GM12878 (cell line): Measurements from ENCODE around the gene ABCA10. TPM values are rescaled to one million over a fixed set of nuclear protein-coding genes. Genes with fewer than 3 reads are reported as not detected.

Experiments used
- ATAC-seq: fragments of 200-7000 bp; cut with Tn5 transposase; 3 replicates; pipeline ENCODE4 v1.9.1; 2020; ENCODE audit warnings: mild to moderate bottlenecking, moderate library complexity
- BruUV-seq: library from RNA; stranded (reverse); fragments of 400-500 nt; replicated peaks from 2 replicates; lab custom pipeline; 2021; lab: Mats Ljungman, UMichigan
- CTCF ChIA-PET: fragments of 300-600 bp; sonication (Branson Sonifier 250); formaldehyde crosslinking; extraction: SDS; loops from one replicate; lab custom pipeline; 2021; ENCODE audit warnings: inconsistent platforms; lab: Yijun Ruan, JAX
- POLR2A ChIA-PET: fragments of 350-600 bp; formaldehyde crosslinking; extraction: SDS; loops from one replicate; lab custom pipeline; 2021; ENCODE audit warnings: inconsistent platforms; lab: Charles Lee
- RAD21 ChIA-PET: fragments of 300-600 bp; sonication (Branson Sonifier 250); formaldehyde crosslinking; loops from one replicate; lab custom pipeline; 2023; ENCODE audit warnings: antibody characterized with exemption; ENCODE audit not compliant: unreplicated experiment; lab: Charles Lee
- SMC1A ChIA-PET: fragments of 300-600 bp; sonication (Branson Sonifier 250); formaldehyde crosslinking; loops from one replicate; lab custom pipeline; 2023; ENCODE audit not compliant: unreplicated experiment, uncharacterized antibody; lab: Charles Lee
- DNase-seq: peaks from one replicate; pipeline ENCODE4 v3.0.0-alpha.2; 2011; ENCODE audit warnings: low read depth, low spot score
- FAIRE-seq: peaks from 3 replicates; lab custom pipeline; 2011; peaks lifted over from hg19 to GRCh38; lab: Jason Lieb, UNC
- H2AFZ ChIP-seq: 2 replicates; pipeline ENCODE4 v1.6.0; 2011; ENCODE audit warnings: low read depth, low read length, control low read depth; ENCODE audit not compliant: control insufficient read depth
- H3K27ac ChIP-seq: 2 replicates; pipeline ENCODE4 v1.5.1; 2011; ENCODE audit warnings: control low read depth; ENCODE audit not compliant: control insufficient read depth, insufficient read depth
- H3K27me3 ChIP-seq, 2 experiments: replicated peaks in 1 of 2; 2 replicates each; pipeline versions ENCODE4 v1.6.0 to v1.6.1; 2011; ENCODE audit warnings: low read length in 1 of 2; ENCODE audit not compliant: control insufficient read depth in 2 of 2, insufficient read depth in 2 of 2
- H3K36me3 ChIP-seq, 2 experiments: 2 replicates each; pipeline ENCODE4 v1.5.1; 2011; ENCODE audit warnings: low read length in 1 of 2; ENCODE audit not compliant: control insufficient read depth in 2 of 2, insufficient read depth in 2 of 2
- H3K4me1 ChIP-seq: 2 replicates; pipeline ENCODE4 v1.6.1; 2011; ENCODE audit warnings: mild to moderate bottlenecking, low read length, moderate library complexity, mixed read lengths; ENCODE audit not compliant: control insufficient read depth, insufficient read depth
- H3K4me2 ChIP-seq: 2 replicates; pipeline ENCODE4 v1.6.0; 2011; ENCODE audit warnings: control low read depth; ENCODE audit not compliant: control insufficient read depth, insufficient read depth
- H3K4me3 ChIP-seq: fragments of 200-600 bp; sonication (generic); 2 replicates; pipeline ENCODE4 v1.5.1; 2016
- H3K79me2 ChIP-seq: 2 replicates; pipeline ENCODE4 v1.6.0; 2011; ENCODE audit warnings: low read length; ENCODE audit not compliant: control insufficient read depth, insufficient read depth
- H3K9ac ChIP-seq: 2 replicates; pipeline ENCODE4 v1.8.0; 2011; ENCODE audit warnings: low read length, control low read depth, mixed read lengths; ENCODE audit not compliant: control insufficient read depth, insufficient read depth
- H3K9me3 ChIP-seq: replicated peaks from 3 replicates; pipeline ENCODE4 v1.5.1; 2011; ENCODE audit warnings: mild to moderate bottlenecking, low read length; ENCODE audit not compliant: control insufficient read depth, insufficient read depth
- H4K20me1 ChIP-seq: 2 replicates; pipeline ENCODE4 v1.6.0; 2011; ENCODE audit not compliant: control insufficient read depth, insufficient read depth
- ASH2L ChIP-seq: fragments of 300-600, 200-600 bp; sonication (generic); IDR thresholded peaks from 2 replicates; pipeline ENCODE4 v1.6.1; 2017; ENCODE audit warnings: low read depth, mild to moderate bottlenecking, borderline replicate concordance
- BCL3 ChIP-seq: IDR thresholded peaks from 2 replicates; pipeline ENCODE4 v1.6.1; 2011; ENCODE audit warnings: borderline replicate concordance, low read depth, mild to moderate bottlenecking, moderate library complexity, low read length; ENCODE audit not compliant: insufficient read depth, poor library complexity, severe bottlenecking
- BRCA1 ChIP-seq: IDR thresholded peaks from 2 replicates; pipeline ENCODE4 v1.6.1; 2011; ENCODE audit warnings: low read depth, low read length, improper control_type of control experiment
- HDGF ChIP-seq: fragments of 450-650 bp; IDR thresholded peaks from 2 replicates; pipeline ENCODE4 v1.6.1; 2016; ENCODE audit warnings: antibody characterized with exemption
- MTA3 ChIP-seq: IDR thresholded peaks from 2 replicates; pipeline ENCODE4 v1.6.1; 2012; ENCODE audit warnings: low read length, inconsistent platforms, borderline replicate concordance
- MYC ChIP-seq: IDR thresholded peaks from 2 replicates; pipeline ENCODE4 v1.6.1; 2011; ENCODE audit warnings: mild to moderate bottlenecking, low read length, moderate library complexity, inconsistent platforms; ENCODE audit not compliant: insufficient read depth, insufficient replicate concordance, insufficient read length, severe bottlenecking
- NFYA ChIP-seq: IDR thresholded peaks from 2 replicates; pipeline ENCODE4 v1.6.1; 2011; ENCODE audit warnings: low read depth, mild to moderate bottlenecking, low read length, improper control_type of control experiment, borderline replicate concordance
- NR2C1 ChIP-seq: fragments of 450-650 bp; IDR thresholded peaks from 2 replicates; pipeline ENCODE4 v1.6.1; 2017; ENCODE audit warnings: antibody characterized with exemption, mild to moderate bottlenecking, moderate library complexity
- NR2F1 ChIP-seq: fragments of 450-650 bp; conservative IDR thresholded peaks from 2 replicates; pipeline ENCODE4 v1.6.1; 2017; ENCODE audit warnings: mild to moderate bottlenecking
- RCOR1 ChIP-seq: conservative IDR thresholded peaks from 2 replicates; pipeline ENCODE4 v1.6.1; 2012; ENCODE audit warnings: low read depth, low read length, improper control_type of control experiment
- TCF12 ChIP-seq: IDR thresholded peaks from 2 replicates; pipeline ENCODE4 v1.6.1; 2011; ENCODE audit warnings: low read depth, mild to moderate bottlenecking, low read length
- TCF3 ChIP-seq: IDR thresholded peaks from 2 replicates; pipeline ENCODE4 v1.6.1; 2012; ENCODE audit warnings: low read depth, mild to moderate bottlenecking, low read length, borderline replicate concordance; ENCODE audit not compliant: insufficient read depth
- WRNIP1 ChIP-seq: IDR thresholded peaks from 2 replicates; pipeline ENCODE4 v1.6.1; 2011; ENCODE audit warnings: low read depth, low read length, improper control_type of control experiment, borderline replicate concordance
- ZNF24 ChIP-seq: fragments of 450-650 bp; IDR thresholded peaks from 2 replicates; pipeline ENCODE4 v1.6.1; 2017; ENCODE audit warnings: antibody characterized with exemption, mild to moderate bottlenecking
- WGBS: methylation state at CpG from one replicate; pipeline ENCODE4 v1.1.6; 2016; ENCODE audit warnings: low lambda C conversion rate; ENCODE audit not compliant: insufficient replicate concordance, insufficient coverage; ENCODE audit errors: missing lambda C conversion rate; 5-methylcytosine and 5-hydroxymethylcytosine counted together
- in situ Hi-C: fragments of 300-500 bp; cut with MboI; formaldehyde crosslinking; loops from 9 replicates; pipeline ENCODE4 v1.14.3; 2018; ENCODE audit warnings: mixed read lengths
- intact Hi-C: fragments of 100-400 bp; cut with micrococcal nuclease; formaldehyde crosslinking; loops from one replicate; pipeline ENCODE4 v1.14.2; 2022; ENCODE audit not compliant: unreplicated experiment
- polyA plus RNA-seq, 11 experiments: library from polyadenylated mRNA; depleted of rRNA in 4 of 11; unstranded in 6 of 11; stranded (reverse) in 5 of 11; fragments of >200 nt; fragmentation: Nextera tagmentation in 4 of 11; fragmentation: Illumina TruSeq in 1 of 11; extraction: Ambion mirVana in 4 of 11; extraction: Trizol in 1 of 11; gene quantifications; 1 replicate in 1 of 11; 2 replicates in 10 of 11; pipeline versions ENCODE4 v1.2.1 to v1.2.3, GENCODE V29; 2011 to 2016; ENCODE audit warnings: inconsistent platforms in 2 of 11, missing spikeins in 2 of 11, low read depth in 1 of 11
- total RNA-seq, 4 experiments: library from RNA; depleted of rRNA in 3 of 4; stranded (reverse); fragments of >200 nt in 3 of 4; fragmentation: Illumina TruSeq in 1 of 4; extraction: Trizol in 1 of 4; gene quantifications; 2 replicates each; pipeline versions ENCODE4 v1.2.1 to v1.2.3, GENCODE V29; 2013 to 2021
- TF ChIP-seq, protein P1 (sequence below): fragments of 450-650 bp; conservative IDR thresholded peaks from 2 replicates; pipeline ENCODE4 v1.6.1; 2017; ENCODE audit warnings: mild to moderate bottlenecking, moderate library complexity
- TF ChIP-seq, protein P2 (sequence below): fragments of 450-650 bp; formaldehyde crosslinking; IDR thresholded peaks from 2 replicates; pipeline ENCODE4 v1.5.0; 2022; ENCODE audit warnings: mild to moderate bottlenecking, missing genetic modification characterization

Gene ABCA10
- total and polyA plus RNA-seq, 10 of the 15 experiments (the other 5 are each of a cell fraction or from before 2014, with no cell fraction given): 0.33 to 3.0 (median 0.83) TPM

- FAIRE-seq (no peak), ATAC-seq (no peak), DNase-seq (no peak)
- ChIA-PET RAD21 (no interaction called here), CTCF (interaction anchor here (0.6 kb wide), 1 partner anchor 77 kb away, joined by 3 read pairs; no protein-coding TSS in a partner anchor), POLR2A (no interaction called here), SMC1A (interaction anchor here (0.6 to 1.7 kb wide), 3 partner anchors 12 to 269 kb away, joined by 3 read pairs; no protein-coding TSS in a partner anchor)
- Histone ChIP-seq H3K4me3 (no peak overlapping the region), H3K36me3 (no peaks in the 10 kb centered on the region), H3K9ac (no peak overlapping the region), H3K9me3 (no peaks in the 10 kb centered on the region), H3K4me1 (no peaks in the 10 kb centered on the region), H3K27me3 (no peaks in the 10 kb centered on the region), H2AFZ (no peak overlapping the region), H3K27ac (no peak overlapping the region), H4K20me1 (no peaks in the 10 kb centered on the region), H3K79me2 (no peaks in the 10 kb centered on the region), H3K4me2 (no peak overlapping the region)
- WGBS: 72% methylated on average over 2 of the region's 2 CpGs
- intact Hi-C loops: no loop called here
- in situ Hi-C loops: no loop called here
- BruUV-seq: no TSS peak
- TF ChIP-seq NR2C1: no peak
- TF ChIP-seq MYC: no peak
- TF ChIP-seq BRCA1: no peak
- TF ChIP-seq ZNF24: no peak
- TF ChIP-seq RCOR1: no peak
- TF ChIP-seq MTA3: no peak
- TF ChIP-seq, protein P1, sequence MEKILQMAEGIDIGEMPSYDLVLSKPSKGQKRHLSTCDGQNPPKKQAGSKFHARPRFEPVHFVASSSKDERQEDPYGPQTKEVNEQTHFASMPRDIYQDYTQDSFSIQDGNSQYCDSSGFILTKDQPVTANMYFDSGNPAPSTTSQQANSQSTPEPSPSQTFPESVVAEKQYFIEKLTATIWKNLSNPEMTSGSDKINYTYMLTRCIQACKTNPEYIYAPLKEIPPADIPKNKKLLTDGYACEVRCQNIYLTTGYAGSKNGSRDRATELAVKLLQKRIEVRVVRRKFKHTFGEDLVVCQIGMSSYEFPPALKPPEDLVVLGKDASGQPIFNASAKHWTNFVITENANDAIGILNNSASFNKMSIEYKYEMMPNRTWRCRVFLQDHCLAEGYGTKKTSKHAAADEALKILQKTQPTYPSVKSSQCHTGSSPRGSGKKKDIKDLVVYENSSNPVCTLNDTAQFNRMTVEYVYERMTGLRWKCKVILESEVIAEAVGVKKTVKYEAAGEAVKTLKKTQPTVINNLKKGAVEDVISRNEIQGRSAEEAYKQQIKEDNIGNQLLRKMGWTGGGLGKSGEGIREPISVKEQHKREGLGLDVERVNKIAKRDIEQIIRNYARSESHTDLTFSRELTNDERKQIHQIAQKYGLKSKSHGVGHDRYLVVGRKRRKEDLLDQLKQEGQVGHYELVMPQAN: no peak
- TF ChIP-seq, protein P2, sequence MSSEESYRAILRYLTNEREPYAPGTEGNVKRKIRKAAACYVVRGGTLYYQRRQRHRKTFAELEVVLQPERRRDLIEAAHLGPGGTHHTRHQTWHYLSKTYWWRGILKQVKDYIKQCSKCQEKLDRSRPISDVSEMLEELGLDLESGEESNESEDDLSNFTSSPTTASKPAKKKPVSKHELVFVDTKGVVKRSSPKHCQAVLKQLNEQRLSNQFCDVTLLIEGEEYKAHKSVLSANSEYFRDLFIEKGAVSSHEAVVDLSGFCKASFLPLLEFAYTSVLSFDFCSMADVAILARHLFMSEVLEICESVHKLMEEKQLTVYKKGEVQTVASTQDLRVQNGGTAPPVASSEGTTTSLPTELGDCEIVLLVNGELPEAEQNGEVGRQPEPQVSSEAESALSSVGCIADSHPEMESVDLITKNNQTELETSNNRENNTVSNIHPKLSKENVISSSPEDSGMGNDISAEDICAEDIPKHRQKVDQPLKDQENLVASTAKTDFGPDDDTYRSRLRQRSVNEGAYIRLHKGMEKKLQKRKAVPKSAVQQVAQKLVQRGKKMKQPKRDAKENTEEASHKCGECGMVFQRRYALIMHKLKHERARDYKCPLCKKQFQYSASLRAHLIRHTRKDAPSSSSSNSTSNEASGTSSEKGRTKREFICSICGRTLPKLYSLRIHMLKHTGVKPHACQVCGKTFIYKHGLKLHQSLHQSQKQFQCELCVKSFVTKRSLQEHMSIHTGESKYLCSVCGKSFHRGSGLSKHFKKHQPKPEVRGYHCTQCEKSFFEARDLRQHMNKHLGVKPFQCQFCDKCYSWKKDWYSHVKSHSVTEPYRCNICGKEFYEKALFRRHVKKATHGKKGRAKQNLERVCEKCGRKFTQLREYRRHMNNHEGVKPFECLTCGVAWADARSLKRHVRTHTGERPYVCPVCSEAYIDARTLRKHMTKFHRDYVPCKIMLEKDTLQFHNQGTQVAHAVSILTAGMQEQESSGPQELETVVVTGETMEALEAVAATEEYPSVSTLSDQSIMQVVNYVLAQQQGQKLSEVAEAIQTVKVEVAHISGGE (CRISPR knock-in tag): no peak
- no peak for TF ChIP-seq NR2F1
- no peak for TF ChIP-seq BCL3
- no peak for TF ChIP-seq WRNIP1
- no peak for TF ChIP-seq HDGF
- TF ChIP-seq NFYA: no peak
- TF ChIP-seq TCF12: no peak
- no peak for TF ChIP-seq TCF3
- TF ChIP-seq ASH2L: no peak
These were observed 39.8 kb downstream of the ABCA10 start for GRCh38 chr17:69188796-69189195.
